Measurements from ENCODE around the gene TIAM2. TPM values are rescaled to one million over a fixed set of nuclear protein-coding genes. Genes with fewer than 3 reads are reported as not detected.
"Not testable (repeated sequence)": the region's sequence is repeated elsewhere in the genome, so short reads cannot be mapped to it uniquely, and the experiment has no call there.

The TIAM2 gene
- total RNA-seq, 1 donor from 2014 or later: 171 TPM

DNA sequence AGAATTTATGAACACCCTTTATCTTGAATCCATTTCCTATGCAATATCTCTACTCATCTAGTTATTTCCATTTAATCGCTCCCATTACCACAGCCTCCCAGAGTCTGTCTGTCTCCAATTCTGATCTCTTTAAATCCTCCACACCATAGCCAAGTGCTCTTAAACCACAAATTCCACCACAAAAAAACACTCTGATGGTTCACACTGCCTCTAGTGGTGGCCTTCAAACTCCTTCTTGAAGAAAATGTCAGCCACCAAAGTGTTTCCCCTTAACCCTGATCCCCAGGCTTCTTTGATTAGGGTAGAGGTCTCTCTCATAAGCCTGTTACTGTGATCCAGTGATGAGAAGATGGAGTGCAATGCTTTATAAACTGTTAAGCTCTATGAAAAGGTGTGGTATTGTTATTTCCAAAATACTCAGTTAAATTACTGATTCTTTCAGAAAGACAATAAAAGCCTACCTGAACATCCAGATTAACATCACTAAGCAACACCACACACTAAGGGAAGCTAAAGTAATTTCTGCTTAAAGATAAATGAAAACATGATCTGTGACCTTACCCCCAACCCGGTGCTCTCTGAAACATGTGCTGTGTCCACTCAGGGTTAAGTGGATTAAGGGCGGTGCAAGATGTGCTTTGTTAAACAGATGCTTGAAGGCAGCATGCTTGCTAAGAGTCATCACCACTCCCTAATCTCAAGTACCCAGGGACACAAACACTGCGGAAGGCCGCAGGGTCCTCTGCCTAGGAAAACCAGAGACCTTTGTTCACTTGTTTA is 273.2 kb downstream of the TIAM2 start:
- DNase-seq (ENCODE audit: low spot score in 2 of 2); FAIRE-seq: not testable (repeated sequence)

DNA sequence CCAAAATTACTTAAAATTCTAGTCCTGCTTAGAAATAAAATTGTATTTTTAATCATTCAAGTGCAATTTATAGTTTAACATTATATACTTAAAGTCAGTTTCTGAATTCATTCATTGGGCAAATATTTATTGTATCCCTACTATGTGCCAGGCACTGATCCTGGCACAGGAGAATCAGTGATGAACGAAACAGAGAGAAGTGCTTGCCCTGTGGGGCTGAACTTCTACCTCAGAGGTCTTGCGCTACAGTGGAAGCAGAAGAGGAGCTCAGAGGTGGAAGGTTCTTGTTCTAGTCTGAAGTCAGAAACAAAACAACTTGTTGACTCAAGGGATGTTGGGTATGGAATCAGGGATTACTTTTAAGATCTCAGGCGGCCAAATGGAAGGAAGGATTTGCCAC is 274.6 kb downstream of the TIAM2 start:
- FAIRE-seq: no peak
- no peak for DNase-seq (ENCODE audit: low spot score in 2 of 2)

DNA sequence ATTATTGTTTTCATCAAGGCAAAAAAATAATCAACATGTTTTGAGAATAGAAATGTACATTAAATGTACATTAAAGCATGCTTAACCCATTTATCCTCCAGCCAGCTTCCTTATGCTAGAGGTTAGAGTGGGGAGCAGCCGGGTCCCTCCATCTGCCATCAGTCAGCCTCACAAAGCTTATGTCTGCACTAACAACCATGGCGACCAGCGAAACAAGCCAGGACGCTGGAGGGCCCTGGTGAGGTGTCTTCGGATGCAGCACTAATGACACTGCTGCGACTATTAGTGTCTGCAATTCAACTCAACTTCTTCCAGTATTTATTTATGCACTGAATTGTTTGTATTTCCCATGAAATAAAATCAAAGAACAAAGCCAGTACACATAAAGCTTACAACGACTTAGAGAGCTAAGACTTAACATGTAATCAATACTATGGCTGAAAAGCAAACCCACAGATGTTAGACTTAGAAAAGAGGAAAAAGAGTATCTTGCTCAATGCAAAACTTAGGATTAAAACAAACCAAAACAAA is 275.5 kb downstream of the TIAM2 start:
- FAIRE-seq: no peak
- no peak for DNase-seq (ENCODE audit: low spot score in 2 of 2)

DNA sequence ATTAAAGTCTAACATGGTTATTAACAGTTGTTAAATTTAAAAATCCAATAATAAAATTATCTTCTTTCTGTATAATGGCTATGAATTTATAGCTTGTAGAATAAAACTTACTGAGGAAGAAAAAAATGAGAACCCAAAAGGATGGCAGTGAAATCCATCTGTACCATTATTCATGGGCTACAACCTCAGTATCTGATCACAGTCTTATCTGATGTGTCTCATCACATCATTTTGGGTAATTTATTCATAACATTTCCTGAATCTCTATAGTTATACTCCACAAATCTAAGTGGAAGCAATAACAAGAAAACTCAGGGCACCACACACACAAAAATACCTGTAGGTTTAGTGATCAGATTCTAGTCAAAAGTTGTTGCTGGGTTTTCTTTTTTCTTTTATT is 276.0 kb downstream of the TIAM2 start:
- no peak for FAIRE-seq

DNA sequence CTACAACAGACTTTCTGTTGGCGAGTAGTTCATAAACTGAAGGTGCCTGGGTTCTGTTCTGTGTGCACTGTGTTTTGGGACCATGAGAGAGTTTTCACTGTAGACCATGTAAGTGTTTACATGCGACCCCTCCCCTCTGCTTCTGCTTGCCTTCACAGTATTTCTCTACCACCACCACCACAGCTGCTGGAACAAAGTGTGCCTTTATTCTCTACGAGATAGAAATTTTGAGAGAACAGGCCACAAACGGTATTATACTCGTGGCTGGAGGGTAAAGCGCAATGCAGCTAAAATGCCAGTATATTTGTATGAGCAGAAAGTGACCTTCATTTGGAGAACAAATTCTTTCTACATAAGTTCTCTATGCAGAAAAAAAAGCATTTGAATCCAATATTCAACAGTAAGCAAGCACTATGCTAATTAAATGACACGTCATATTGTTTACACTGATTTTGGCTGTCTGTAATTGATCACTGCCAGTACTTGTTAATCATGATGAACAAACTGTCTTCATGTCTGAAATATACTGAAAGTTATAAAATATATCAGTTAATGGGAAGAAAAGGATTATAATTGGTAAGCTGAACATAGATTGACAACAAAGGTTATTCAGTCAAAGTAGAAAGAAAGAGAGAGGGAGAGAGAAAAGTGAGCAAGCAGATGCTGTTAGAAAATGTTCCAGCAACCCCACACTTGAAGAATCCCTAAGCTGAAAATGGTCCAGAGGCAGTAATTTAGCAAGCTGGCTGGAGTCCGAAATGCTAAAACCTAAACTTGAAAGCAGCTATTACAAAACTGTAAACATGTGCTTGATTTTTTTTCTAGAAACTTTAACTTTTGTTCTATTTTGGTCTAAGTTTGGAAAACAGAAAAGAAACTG is 277.5 kb downstream of the TIAM2 start:
- DNase-seq (ENCODE audit: low spot score in 2 of 2) (no peak), FAIRE-seq (no peak)

More for the DNA sequence above, 276.0 kb downstream of the TIAM2 start:
- DNase-seq (ENCODE audit: low spot score in 2 of 2): no peak

DNA sequence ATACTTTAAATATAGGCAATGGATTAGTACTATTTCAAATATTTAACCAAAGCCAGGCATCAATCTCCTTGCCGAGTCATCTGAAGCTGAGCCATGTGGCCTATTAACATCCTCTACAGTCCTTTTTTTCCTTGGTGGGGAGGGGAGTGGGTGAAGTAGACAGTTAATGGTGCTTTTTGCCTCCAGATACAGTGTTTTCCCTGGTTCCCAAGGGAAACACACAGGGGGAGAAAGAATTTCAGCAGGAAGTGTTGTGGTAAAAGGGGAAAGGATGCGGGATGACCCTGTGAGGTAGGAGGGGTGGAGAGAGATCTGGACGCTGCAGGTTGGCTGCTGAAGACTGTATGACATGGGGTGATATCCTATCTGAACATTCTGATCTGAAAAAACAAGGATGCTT is 278.3 kb downstream of the TIAM2 start:
- FAIRE-seq: no peak
- DNase-seq (ENCODE audit: low spot score in 2 of 2): no peak

DNA sequence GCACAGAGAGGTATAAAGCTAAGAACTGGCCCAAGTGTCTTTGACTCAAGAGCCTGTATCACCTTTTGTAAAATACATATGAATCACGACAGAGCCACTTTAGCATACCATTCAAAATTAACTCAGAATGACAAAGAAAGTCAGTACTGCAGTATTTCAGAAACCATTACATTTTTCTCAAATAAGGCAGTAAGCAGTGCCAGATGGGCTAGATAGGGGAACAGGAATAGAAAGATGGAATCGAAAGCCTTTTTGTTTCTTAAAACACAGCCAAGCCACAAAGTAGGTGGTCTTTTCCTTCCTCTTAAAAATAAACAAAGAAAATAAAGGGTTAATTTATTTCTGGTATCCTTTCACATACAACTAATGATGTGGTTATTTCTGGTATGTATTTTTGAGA is 279.0 kb downstream of the TIAM2 start:
- no peak for FAIRE-seq
- no peak for DNase-seq (ENCODE audit: low spot score in 2 of 2)

DNA sequence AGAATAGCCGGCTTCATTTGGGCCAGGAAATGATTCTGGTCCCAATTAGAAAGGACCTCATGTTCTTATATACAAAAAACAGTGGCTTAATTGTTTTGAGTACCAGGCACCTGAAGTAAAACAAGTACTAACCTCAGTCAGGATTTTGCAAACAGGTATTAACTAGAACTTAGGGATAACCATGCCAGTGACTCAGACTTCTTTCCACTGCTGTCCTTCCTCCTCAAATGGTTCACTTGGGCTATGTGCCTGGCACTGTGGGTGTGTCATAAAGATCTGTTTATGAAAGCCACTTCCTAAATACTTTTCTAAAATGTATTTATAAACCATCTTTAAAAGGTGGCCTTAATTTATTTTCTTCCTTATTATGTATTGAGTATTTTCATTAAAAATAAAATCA is 279.4 kb downstream of the TIAM2 start:
- FAIRE-seq (no peak), DNase-seq (ENCODE audit: low spot score in 2 of 2) (no peak)

DNA sequence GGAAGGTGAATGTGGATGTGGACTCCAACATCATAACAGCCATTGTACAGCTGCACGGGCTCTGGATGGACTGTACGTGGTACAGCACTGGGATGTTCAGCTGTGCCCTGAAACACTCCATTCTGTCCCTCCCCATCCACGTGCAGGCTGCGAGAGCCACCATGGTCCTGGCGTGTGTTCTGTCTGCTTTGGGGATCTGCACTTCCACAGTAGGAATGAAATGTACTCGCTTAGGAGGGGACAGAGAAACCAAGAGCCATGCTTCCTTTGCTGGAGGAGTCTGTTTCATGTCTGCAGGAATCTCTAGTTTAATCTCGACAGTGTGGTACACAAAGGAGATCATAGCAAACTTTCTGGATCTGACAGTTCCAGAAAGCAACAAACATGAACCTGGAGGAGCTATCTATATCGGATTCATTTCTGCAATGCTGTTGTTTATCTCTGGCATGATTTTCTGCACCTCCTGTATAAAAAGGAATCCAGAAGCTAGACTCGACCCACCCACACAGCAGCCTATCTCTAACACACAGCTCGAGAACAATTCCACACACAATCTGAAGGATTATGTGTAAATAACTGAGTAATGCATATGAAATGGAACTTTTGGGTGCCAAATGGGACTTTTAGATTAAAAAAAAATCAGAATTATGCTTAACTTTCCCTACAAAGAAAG is 280.8 kb downstream of the TIAM2 start:
- DNase-seq (ENCODE audit: low spot score in 2 of 2) (no peak), FAIRE-seq (no peak)

DNA sequence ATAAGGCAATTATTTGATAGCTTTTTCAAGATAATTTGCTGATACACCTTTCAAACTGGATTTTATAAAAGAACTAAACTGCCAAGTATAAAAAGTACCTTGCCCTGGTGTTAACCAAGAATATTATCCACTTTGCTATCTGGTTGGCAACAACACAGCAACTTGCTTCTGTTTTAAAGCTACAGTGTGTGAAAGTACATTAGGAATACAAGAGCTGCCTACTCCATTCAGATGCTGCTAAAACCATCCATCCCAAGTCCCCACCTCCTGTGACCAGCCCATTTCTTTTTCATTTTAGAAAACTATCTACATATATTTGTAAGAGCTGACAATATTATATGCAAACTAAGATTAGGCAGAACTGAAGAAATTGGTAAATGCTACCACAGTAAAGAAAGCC is 281.5 kb downstream of the TIAM2 start:
- no peak for FAIRE-seq
- DNase-seq (ENCODE audit: low spot score in 2 of 2): no peak

DNA sequence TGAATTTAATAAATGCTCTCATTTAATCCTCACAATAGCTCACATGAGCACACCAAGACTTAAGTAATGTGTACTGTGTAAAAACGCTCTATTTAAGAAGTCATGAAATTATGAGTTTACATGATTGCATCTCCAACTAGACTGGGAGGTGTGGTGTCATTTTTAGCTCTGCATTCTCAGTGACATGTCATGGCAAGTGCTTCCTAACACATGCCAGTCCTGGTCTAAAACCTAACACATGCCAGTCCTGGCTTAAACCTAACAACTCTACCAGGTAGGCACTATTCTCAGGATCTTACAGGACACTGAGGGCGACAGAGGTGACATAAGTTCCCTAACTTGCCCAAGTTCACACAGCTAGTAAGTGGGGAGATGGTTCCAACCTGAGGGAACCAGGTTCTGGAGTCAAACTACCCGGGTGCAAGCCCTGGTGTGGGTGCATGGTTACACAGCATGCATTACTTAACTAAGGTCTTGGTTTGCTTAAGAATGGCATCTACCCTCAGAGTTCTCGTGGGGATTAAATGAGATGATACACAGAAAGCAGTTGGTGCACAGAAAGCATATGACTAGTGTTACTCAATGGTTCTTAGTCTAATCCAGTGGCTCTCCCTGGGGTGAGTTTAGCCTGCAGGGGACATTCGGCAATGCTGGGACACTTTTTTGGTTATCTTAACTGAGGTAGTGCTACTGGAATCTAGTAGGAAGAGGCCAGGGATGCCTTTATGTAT is 283.4 kb downstream of the TIAM2 start:
- DNase-seq (ENCODE audit: low spot score in 2 of 2): no peak
- no peak for FAIRE-seq

DNA sequence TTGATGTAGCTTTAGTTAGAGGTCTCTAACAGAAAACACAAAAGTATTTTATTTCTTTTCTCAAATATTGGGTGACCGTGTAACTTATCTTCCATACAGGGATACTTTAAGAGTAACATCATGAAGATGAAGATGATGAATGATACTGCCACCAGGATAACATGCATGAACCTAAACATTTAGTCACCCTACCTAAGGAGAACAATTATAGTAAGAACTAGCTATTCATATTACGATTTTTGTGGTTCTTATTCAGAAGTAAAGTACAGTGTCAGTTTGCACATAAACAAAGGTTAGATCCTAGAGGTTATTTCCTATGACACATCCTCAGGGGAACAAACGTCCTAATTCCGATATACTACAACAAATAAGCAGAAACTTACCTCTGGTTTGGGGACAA is 289.7 kb downstream of the TIAM2 start:
- DNase-seq (ENCODE audit: low spot score in 2 of 2): no peak
- FAIRE-seq: no peak

DNA sequence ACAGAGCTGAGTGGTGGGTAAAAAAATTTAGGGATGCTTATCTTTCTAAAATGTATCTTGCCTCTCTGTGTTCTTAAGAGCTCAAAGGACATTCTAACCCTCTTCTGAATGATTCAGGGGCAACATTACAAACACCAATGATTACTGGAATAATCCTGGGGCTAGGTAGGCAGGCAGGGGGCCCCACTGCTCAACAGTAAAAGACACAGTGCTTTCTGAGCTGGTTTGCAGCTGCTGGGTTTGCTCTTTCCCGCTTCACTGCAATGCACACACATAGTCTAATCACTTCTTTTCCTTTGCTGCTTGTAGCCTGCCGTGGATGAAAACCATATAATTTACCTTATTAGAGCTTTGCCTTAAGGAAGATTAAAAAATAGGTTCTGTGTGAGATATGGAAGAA is 292.6 kb downstream of the TIAM2 start:
- DNase-seq (ENCODE audit: low spot score in 2 of 2): no peak
- no peak for FAIRE-seq

DNA sequence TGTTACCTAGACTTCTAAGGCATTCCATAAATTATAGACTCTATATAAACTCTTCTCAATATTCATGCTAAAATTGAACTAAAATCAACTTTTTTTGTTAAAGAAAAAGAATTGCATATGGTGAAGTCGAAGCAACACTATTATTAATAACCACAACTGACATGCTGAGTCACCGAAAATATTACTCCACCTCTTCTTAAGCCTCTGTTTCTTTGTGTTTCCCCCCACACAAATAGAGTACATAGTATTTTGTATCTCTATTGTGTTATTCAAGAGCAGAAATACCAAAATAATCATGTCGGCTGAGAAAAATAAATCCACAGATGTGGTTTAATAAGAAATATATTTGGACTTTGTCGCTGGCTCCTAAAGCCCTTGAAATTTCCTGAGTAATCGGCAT is 295.4 kb downstream of the TIAM2 start:
- no peak for FAIRE-seq
- DNase-seq (ENCODE audit: low spot score in 2 of 2): no peak

DNA sequence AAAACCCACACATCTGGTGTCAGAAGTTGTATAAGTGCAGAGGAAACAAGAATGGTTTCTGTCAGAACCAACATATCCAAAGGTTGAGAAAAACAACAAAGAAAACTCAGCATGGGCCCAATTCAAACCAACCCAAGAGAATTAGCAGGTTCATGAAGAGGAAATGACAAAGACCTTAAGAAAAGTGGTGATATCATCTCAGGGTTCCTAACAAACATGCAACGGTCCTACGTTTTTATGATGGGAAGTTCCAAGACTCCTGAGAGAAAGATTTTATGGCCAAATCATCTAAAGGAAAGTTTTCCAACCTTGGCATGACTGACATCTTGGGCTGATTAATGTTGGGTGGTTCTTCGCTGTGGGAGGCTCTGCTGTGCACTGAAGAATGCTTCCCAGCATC is 296.2 kb downstream of the TIAM2 start:
- DNase-seq (ENCODE audit: low spot score in 2 of 2): no peak
- no peak for FAIRE-seq

DNA sequence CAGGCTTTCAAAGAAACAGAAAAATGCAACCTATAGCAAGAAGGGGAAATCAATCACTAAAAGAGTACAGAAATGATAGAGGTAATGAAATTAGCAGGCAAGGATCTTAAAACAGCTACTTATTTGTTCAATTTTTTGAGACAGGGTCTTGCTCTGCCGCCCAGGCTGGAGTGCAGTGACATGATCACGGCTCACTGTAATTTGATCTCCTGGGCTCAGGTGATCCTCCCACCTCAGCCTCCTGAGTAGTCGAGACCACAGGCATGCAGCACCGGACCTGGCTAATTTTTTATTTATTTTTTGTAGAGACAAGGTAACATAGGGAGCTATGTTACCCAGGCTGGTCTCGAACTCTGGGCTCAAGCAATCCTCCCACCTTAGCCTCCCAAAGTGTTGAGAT is 297.6 kb downstream of the TIAM2 start:
- no peak for FAIRE-seq

DNA sequence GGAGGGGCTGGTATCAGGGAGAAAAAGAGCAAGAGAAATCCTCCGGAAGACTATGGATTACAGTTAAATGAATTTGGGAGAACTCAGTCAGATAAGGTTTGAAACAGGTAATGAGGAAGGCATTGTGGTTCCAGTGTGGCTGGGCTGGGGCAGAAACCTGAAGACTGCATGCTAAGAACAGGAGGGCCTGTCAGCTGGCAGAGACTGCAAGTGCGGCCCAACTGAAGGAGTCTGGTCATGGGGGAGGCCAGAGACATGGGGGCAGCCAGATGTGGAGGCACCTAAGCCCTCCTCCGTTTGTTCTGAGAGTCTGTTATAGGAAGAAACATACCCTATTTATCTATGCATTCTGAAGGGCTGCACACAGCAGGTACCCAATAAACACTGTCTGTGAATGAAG is 302.6 kb downstream of the TIAM2 start:
- FAIRE-seq: no peak
- no peak for DNase-seq (ENCODE audit: low spot score in 2 of 2)

More for the DNA sequence above, 297.6 kb downstream of the TIAM2 start:
- no peak for DNase-seq (ENCODE audit: low spot score in 2 of 2)

DNA sequence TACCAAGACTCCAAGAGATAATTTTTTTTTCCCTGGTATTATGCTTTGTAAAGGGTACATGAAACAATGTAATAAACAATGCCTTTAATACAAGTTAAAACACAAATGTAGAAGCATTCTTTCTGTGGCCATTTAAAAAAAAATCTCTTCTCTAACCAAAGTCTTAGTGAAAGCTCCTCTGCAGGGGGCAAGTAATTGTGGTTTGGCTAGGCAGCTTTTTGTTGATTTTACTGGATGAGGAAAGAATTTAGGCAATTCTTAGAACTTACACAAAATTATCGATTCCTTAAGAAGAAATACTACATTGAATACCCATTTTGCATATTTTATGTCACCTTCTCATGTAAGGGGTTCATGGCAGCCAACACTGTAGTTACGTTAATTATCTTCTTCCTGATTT is 306.8 kb downstream of the TIAM2 start:
- DNase-seq (ENCODE audit: low spot score in 2 of 2): no peak
- no peak for FAIRE-seq

DNA sequence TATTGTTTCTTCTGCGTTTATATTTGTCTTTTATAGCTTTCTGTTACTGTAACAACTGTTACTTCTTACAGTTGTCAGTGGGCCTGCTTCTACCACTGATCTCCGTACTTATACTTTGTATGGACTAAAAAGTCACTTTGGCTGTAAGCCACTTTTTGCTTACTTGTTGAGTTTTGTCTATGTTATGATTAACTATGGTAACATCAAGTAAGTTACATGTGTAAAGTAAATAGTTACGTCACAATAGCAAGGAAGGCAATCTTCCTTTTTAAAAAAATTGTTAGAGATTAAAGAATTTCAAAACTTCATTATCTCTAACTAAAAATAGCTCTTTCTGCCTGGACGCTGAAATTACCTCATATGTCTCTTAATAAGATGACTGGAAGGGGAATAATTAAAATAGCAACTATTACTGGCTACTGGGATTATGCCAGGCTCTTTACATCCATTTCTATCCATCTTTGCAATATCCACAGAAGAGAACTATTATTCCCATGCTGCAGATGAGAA is 308.3 kb downstream of the TIAM2 start:
- FAIRE-seq: no peak
- DNase-seq (ENCODE audit: low spot score in 2 of 2): no peak

DNA sequence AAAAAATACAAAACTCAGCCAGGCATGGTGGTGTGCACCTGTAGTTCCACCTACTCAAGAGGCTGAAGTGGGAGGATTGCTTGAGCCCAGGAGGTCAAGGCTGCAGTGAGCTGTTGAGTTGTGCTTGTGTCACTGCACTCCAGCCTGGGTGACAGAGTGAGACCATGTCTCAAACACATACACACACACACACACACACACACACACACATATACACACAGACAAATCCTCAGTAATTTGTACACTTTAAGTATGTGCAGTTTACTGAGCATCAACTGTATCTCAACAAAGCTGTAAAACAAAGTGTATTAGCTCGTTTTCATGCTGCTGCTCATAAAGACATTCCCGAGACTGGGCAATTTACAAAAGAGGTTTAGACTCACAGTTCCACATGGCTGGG is 311.8 kb downstream of the TIAM2 start:
- DNase-seq (ENCODE audit: low spot score in 2 of 2): no peak
- FAIRE-seq: no peak
